IPS DF 4.7 (cell line): ENCODE data around the gene CPT1C.

Experiments used
- DNase-seq: peaks from one replicate; pipeline ENCODE4 v3.0.0-alpha.2; 2013; ENCODE audit warnings: low spot score; ENCODE audit errors: extremely low read depth

CPT1C gene

DNA sequence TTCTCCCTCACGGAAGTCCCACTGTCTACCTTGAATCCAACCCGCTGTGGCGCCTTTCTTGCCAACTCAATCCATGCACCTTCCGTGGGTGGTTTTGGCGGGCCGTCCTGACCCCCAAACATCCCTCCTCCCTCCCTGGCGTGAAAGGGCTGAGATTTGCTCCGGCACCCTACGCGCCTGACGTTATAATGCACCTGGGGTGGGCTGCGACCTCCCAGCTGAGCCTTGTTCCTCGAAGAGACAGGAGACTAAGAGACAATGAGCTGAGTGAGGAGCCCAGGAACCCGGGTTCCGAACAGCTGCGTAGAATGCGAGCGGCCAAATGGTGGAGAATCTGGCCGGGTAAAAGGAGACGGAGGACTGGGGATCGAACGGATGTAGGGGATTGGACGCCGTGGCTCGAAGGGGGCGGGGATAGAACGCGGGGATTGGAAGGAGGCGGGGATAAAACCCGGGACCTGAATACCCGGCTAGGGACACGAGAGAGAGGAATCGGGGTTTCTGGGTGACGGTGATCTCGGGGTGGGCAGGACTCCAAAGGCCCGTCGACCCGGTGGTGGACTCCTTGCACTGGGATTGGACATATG, at the start of gene CPT1C:
Gene CPT1C (plus strand): TSS at position 461 of the 587 bp plus-strand sequence. CDS start 1,137 bp downstream, outside the sequence.
- DNase-seq = no peak

DNA sequence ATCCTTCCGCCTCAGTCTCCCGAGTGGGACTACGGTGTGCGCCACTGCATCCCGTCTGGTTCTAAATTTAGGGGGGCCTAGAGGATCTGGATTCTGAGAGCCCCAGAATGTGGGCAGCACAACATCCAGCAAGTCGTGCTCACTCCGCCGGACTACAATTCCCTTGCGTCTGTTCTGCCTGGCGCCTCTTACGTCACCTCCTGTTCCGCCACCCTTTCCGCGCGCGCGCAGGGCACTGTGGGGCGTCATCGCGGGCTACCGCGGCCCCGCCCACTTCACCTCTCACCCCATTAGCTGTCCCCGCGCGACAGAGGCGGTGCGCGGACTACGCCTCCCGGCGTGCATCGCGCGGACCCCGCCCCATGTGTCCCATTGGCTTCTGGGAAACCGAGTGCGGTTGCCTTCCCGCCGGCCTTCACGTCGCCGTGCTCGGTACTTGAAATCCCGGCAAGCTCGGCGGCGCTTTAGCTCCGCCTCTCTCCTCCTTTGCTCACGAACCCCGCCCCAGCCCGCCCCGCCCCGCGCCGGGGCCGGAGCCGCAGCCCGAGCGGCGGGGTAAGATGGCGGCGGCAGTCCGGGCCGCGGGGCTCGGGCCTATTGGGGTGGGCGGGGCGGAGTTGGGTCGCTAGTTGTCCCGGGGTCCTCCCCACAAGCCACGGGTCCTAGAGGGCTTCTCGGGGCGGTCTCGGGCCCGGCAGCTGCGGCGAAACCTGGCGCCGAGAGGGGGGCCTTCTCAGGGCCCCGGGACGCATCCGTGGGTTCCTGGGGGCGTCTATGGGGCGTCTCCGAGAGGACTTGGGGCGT, 49.0 kb upstream of the CPT1C start, which contains the start of gene SCAF1:
Gene SCAF1 (plus strand): TSS at position 522 of the 804 bp plus-strand sequence. CDS start 2,818 bp downstream, outside the sequence.
- peak; percentile 87 for DNase-seq

DNA sequence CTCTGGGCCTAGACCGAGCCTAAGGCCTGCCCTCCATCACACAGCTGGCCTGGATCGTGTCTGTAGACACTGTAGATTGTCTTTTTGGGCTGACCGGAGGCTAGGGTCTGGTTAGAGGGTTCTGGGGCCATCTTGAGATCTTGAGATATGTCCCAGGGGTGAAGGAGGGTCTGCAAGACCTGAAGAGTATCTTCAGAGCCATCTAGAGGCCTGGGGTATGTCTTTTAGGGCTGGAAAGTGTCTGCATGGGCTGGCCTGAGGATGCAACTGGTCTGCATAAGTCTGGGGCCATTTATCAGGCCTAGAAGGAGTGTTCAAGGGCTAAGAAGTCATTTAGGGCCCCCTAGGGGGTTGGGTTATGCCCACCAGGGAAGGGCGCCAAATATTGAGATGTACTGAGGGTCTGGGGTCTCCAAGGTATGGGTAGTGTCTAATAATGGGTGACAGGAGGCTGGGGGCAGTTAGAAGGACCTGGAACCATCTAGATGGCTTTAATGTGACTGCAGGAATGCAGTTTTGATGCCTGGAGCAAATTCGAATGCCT, 48.4 kb upstream of the CPT1C start:
- DNase-seq = no peak

GRCh38 chr19:49643466-49643865, 47.5 kb upstream of the CPT1C start:
- no peak for DNase-seq

GRCh38 chr19:49645592-49645991, 45.3 kb upstream of the CPT1C start:
- DNase-seq = no peak

DNA sequence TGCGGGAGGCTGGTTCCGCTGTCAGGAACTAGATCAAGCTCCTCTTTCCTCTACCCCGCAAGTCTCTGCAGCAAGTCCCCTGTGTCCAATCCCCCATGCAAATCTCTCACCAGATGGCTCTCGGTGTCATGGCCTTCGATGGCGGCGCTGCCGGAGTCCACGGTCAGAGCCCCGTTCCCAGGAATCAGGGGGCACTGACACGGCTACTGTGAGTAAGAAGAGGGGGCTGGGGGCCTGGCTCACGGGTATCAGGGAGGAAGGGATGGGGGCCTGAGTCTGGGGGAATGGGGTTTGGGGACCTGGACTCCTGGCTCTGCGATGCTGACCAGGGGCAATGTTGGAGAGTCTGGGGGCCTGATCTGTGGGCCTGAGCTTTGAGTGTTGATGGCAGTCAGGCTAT, 44.9 kb upstream of the CPT1C start:
- DNase-seq = no peak

GRCh38 chr19:49646586-49646985, 44.3 kb upstream of the CPT1C start:
- no peak for DNase-seq

GRCh38 chr19:49651029-49651819, 39.7 kb upstream of the CPT1C start:
- DNase-seq = no peak

GRCh38 chr19:49651820-49652550, 38.9 kb upstream of the CPT1C start:
- DNase-seq = no peak

GRCh38 chr19:49652551-49653465, 38.1 kb upstream of the CPT1C start:
- DNase-seq = no peak

GRCh38 chr19:49653466-49653806, 37.5 kb upstream of the CPT1C start:
- no peak for DNase-seq

DNA sequence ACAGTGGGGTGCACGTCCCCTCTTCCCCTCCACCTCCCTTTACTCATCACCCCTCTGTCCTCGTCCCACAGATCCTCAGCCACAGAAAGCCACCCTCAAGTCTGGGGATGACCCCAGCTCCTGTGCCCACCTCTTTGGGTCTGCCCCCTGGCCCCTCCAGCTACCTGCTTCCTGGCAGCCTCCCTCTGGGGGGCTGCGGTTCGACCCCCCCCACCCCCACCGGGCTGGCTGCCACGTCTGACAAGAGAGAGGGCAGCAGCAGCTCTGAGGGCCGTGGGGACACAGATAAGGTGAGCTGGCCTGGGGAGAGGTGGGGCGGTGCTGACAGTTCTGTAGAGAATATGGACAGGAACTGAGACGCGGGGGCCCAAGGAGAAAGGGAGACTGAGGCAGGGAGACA, 36.3 kb upstream of the CPT1C start:
- no peak for DNase-seq

DNA sequence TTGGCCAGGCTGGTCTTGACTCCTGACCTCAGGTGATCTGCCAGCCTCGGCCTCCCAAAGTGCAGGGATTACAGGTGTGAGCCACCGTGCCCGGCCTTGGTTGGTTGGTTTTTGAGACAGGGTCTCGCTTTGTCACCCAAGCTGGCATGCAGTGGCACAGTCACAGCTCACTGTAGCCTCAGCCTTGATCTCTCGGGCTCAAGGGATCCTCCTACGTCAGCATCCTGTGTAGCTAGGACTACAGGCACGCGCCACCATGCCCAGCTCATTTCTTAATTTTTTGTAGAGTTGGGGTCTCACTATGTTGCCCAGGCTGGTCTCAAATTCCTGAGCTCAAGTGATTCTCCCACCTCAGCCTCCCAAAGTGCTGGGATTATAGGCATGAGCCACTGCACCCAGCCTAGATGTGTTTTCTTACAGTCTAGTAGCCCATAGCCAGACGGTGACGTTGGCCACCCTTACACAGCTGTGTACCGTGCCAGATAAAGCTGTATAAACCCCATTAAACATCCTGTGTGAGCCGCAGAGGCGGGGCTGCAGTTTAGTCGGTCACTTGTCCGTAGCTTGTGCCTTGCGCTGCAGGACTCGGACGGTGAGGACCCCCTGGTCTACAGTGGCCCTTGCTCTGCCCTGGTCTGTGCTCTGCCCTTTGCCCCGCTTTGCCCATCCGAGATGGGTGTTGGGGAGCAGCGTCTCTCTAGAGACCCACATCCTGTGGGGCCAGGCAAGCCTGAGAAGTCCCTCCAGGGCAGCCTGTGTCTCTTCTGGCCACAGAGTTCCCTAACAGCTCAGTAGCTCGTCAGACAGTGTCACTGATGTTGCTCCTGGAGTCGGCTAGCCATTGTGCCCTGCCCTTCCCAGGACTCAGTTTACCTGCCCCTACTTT, 35.1 kb upstream of the CPT1C start:
- DNase-seq = no peak

GRCh38 chr19:49656456-49657109, 34.3 kb upstream of the CPT1C start:
- DNase-seq = no peak

DNA sequence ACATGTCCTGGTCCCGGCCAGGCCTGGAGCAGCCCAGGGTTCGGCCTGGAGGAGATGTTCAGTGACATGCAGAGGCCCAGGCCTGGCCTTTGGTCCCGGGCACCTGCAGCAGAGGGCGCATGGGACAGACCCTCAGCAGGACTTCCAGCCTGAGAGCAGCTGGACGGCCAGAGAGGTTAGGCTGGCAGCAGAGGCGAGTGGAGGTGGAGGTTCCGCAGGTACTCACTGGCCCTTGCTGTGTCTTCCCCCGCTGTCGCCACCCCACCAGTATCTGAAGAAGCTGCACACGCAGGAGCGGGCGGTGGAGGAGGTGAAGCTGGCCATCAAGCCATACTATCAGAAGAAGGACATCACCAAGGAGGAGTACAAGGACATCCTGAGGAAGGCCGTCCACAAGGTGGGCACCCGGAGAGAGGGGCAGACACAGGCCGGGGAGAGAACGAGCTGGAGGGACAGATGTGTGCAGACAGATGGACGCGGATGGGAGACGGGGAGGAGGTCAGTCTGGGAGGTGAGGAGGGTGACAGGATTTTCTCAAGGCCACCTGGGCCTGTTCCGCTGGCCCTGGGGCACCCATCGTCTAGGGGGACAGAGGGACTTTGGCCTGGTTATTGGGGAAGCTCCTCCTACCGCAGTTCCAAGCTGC, 33.3 kb upstream of the CPT1C start:
- no peak for DNase-seq

DNA sequence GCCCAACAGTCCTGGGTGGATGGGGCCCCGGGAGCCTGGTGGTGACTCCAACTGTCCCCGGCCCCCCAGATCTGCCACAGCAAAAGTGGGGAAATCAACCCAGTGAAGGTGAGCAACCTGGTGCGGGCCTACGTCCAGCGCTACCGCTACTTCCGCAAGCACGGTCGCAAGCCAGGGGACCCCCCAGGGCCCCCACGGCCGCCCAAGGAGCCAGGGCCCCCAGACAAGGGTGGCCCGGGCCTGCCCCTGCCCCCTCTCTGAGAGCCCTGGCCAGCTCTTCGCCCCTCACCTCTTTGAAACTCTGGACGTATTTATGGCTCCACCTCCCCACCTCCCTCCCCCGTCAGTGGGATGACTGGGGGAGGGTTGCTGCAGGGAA, 32.8 kb upstream of the CPT1C start:
- no peak for DNase-seq

DNA sequence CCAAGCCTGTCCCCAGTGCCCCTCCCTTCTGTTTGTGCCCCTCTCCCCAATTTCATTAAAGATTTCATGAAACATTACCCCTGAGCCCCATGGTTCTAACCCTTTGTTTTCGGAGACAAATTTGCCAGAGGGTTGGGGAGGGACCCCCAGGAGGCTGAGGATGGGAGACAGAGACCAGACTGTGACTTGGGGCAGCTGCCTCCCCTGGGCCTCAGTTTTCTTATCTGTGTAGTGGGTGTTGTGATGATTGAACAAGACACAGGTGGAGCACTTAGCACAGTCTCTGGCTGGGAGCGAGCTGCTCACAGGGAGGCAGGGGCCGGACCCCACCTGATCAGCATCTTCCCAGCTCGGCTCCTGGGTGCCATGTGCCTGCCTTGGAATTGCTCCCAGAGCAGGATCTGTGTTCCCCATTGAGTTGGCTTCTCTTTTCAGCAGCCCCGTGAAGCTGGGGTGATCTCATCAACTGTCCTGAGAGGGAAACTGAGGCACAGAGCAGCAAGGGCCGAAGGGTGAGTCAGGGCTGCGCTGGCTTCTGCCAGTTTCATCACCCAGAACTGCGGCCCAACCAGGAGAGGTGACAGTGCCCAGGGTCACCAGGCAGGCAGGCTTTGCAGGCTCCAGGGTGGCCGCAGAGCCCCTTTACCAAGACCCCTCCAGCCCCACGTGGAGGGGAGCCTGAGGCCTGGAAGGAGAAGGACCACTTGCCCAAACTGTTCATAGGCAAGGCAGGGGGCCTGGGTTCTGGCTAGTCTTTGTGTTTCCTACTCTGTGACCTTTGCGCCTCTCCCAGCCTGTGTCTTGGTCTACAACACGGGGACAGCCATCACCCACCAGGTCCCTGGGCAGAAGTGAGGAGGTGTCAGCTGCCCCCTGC, 32.1 kb upstream of the CPT1C start:
- no peak for DNase-seq
